SU-DHL-6 (cell line): ENCODE measurements around the gene OTOF.

ENCODE experiments used
- H2AFZ ChIP-seq: fragments of 200-600 bp; sonication (generic); 2 replicates; pipeline ENCODE4 v1.6.1; 2014; ENCODE audit warnings: low read depth, mild to moderate bottlenecking, moderate library complexity, mixed read lengths, antibody characterized with exemption, low read length; ENCODE audit not compliant: severe bottlenecking
- H3F3A ChIP-seq: fragments of 200-600 bp; shearing (Covaris generic); 2 replicates; pipeline ENCODE4 v1.6.0; 2016; ENCODE audit warnings: antibody characterized with exemption, mild to moderate bottlenecking; ENCODE audit not compliant: insufficient read depth
- H3K27ac ChIP-seq: fragments of 200-600 bp; sonication (generic); 2 replicates; pipeline ENCODE4 v1.5.1; 2016; ENCODE audit warnings: low read depth, mild to moderate bottlenecking, low read length, moderate library complexity, mixed read lengths
- H3K27me3 ChIP-seq: fragments of 200-600 bp; sonication (generic), shearing (Covaris generic); 2 replicates; pipeline ENCODE4 v1.6.0; 2014; ENCODE audit warnings: mild to moderate bottlenecking, low read length
- H3K36me3 ChIP-seq: fragments of 200-600 bp; sonication (generic); 2 replicates; pipeline ENCODE4 v1.6.1; 2014; ENCODE audit warnings: mild to moderate bottlenecking, low read length, mixed read lengths
- H3K4me2 ChIP-seq: fragments of 300-600, 200-600 bp; shearing (Covaris generic), sonication (generic); 2 replicates; pipeline ENCODE4 v1.6.0; 2014; ENCODE audit warnings: low read length, low read depth, mild to moderate bottlenecking; ENCODE audit not compliant: poor library complexity, severe bottlenecking
- H3K4me3 ChIP-seq: fragments of 200-600 bp; sonication (generic); 2 replicates; pipeline ENCODE4 v1.5.1; 2014; ENCODE audit warnings: antibody characterized with exemption, low read length, mild to moderate bottlenecking, mixed read lengths; ENCODE audit not compliant: insufficient read depth, poor library complexity, severe bottlenecking
- H3K79me2 ChIP-seq: fragments of 200-600 bp; sonication (generic); 2 replicates; pipeline ENCODE4 v1.6.1; 2014; ENCODE audit warnings: mild to moderate bottlenecking, low read length, moderate library complexity; ENCODE audit not compliant: insufficient read depth
- H3K9ac ChIP-seq: fragments of 200-600 bp; sonication (generic); 2 replicates; pipeline ENCODE4 v1.7.0; 2014; ENCODE audit warnings: mild to moderate bottlenecking, low read length
- H3K9me2 ChIP-seq: fragments of 200-600 bp; sonication (generic); replicated peaks from 2 replicates; pipeline ENCODE4 v1.6.1; 2014; ENCODE audit warnings: low read length; ENCODE audit not compliant: insufficient read depth
- H3K9me3 ChIP-seq: fragments of 200-600 bp; sonication (generic); 2 replicates; pipeline ENCODE4 v1.6.1; 2014; ENCODE audit warnings: low read length, mixed read lengths; ENCODE audit not compliant: insufficient read depth
- H4K20me1 ChIP-seq: fragments of 200-600 bp; sonication (generic); 2 replicates; pipeline ENCODE4 v1.6.1; 2014; ENCODE audit warnings: low read depth, mild to moderate bottlenecking, antibody characterized with exemption, low read length, moderate library complexity, mixed read lengths
- CTCF ChIP-seq: fragments of 200-600 bp; sonication (generic); IDR thresholded peaks from one replicate; pipeline ENCODE4 v1.5.1; 2017; ENCODE audit warnings: antibody characterized with exemption, mild to moderate bottlenecking, low read length, moderate library complexity; ENCODE audit not compliant: insufficient read depth, poor library complexity, severe bottlenecking
- EZH2phosphoT487 ChIP-seq: fragments of 200-600 bp; sonication (generic), shearing (Covaris generic); conservative IDR thresholded peaks from 2 replicates; pipeline ENCODE4 v1.6.1; 2018; ENCODE audit warnings: mild to moderate bottlenecking, antibody characterized with exemption, low read length, moderate library complexity, mixed read lengths

OTOF gene

GRCh38 chr2:26444236-26444635 lies 33.7 kb downstream of the OTOF start:
- H3K9me3 ChIP-seq = no peaks in the 10 kb centered on the region

GRCh38 chr2:26442707-26443106 lies 35.2 kb downstream of the OTOF start:
- Histone ChIP-seq H3K36me3 (no peaks in the 10 kb centered on the region), H3K4me2 (no peak overlapping the region), H3K4me3 (no peak overlapping the region), H3K9me3 (no peaks in the 10 kb centered on the region), H3K27me3 (no peaks in the 10 kb centered on the region), H2AFZ (no peak overlapping the region), H3K27ac (no peak overlapping the region), H3F3A (no peaks in the 10 kb centered on the region), H4K20me1 (no peaks in the 10 kb centered on the region), H3K79me2 (no peaks in the 10 kb centered on the region), H3K9me2 (no peaks in the 10 kb centered on the region), H3K9ac (no peak overlapping the region)
- TF ChIP-seq EZH2phosphoT487 (no peak), CTCF (no peak)

More at GRCh38 chr2:26444236-26444635, 33.7 kb downstream of the OTOF start:
- H3K27ac ChIP-seq = no peak overlapping the region
- no peaks in the 10 kb centered on the region for H3F3A ChIP-seq
- H2AFZ ChIP-seq = no peak overlapping the region
- H3K79me2 ChIP-seq = no peaks in the 10 kb centered on the region
- H3K36me3 ChIP-seq = no peaks in the 10 kb centered on the region
- no peak overlapping the region for H3K4me3 ChIP-seq
- H3K9me2 ChIP-seq = no peaks in the 10 kb centered on the region
- H4K20me1 ChIP-seq = no peaks in the 10 kb centered on the region
- no peak overlapping the region for H3K9ac ChIP-seq
- no peak overlapping the region for H3K4me2 ChIP-seq
- TF ChIP-seq EZH2phosphoT487 (no peak), CTCF (no peak)
- H3K27me3 ChIP-seq = no peaks in the 10 kb centered on the region

GRCh38 chr2:26442301-26442700 lies 35.6 kb downstream of the OTOF start:
- Histone ChIP-seq H3K9ac (no peak overlapping the region), H3K27ac (no peak overlapping the region), H3K36me3 (no peaks in the 10 kb centered on the region), H4K20me1 (no peaks in the 10 kb centered on the region), H3K9me3 (no peaks in the 10 kb centered on the region), H3K9me2 (no peaks in the 10 kb centered on the region), H3K27me3 (no peaks in the 10 kb centered on the region), H3K4me3 (no peak overlapping the region), H3F3A (no peaks in the 10 kb centered on the region), H3K4me2 (no peak overlapping the region), H3K79me2 (no peaks in the 10 kb centered on the region), H2AFZ (no peak overlapping the region)
- TF ChIP-seq EZH2phosphoT487 (no peak), CTCF (no peak)
